ENCODE data around the gene TFF2. TPM values are rescaled to one million over a fixed set of nuclear protein-coding genes. Genes with fewer than 3 reads are reported as not detected.
A peak's percentile ranks its signal among the peaks of the same experiment; 100 is the strongest.

The TFF2 gene
- total and polyA plus RNA-seq, 2 of the 4 experiments (the other 2 are of a cell fraction): not detected

GRCh38 chr21:42336054-42336453 lies 14.7 kb downstream of the TFF2 start:
- intact Hi-C loops (cut with micrococcal nuclease) (no loop called here), in situ Hi-C loops (cut with MboI; ENCODE audit: low sequenced_read_pairs) (no loop called here), dilution Hi-C loops (cut with HindIII; ENCODE audit: low sequenced_read_pairs, unreplicated experiment) (no loop called here)
- Histone ChIP-seq H2BK5ac (ENCODE audit: low read depth, low read length, poor library complexity, severe bottlenecking) (no peak overlapping the region), H2AFZ (replicated peaks; ENCODE audit: low read length, poor library complexity) (no peak overlapping the region), H4K20me1 (ENCODE audit: insufficient read depth, low read length) (no peaks in the 10 kb centered on the region), H3K9ac (ENCODE audit: low read depth, low read length) (no peak overlapping the region), H2BK20ac (ENCODE audit: low read depth, low read length) (no peak overlapping the region), H4K5ac (ENCODE audit: low read depth, low read length) (no peak overlapping the region), H3K4me3 (ENCODE audit: insufficient read depth, low read depth, low read length) (no peak overlapping the region), H3K4me1 (ENCODE audit: control insufficient read depth, insufficient read depth, low read length) (no peaks in the 10 kb centered on the region; the same call in 1 of the 2 replicates), H3K79me1 (ENCODE audit: low read depth in 1 of 2, low read length in 2 of 2) (no peaks in the 10 kb centered on the region), H3K4me2 (ENCODE audit: low read depth, low read length) (peak overlapping the region; percentile 1), H3K27me3 (ENCODE audit: control insufficient read depth, insufficient read depth, low read length) (peaks cover 19% of the 10 kb centered on the region; the same call in 1 of the 2 replicates), H4K91ac (ENCODE audit: insufficient read depth, low read depth, low read length) (no peak overlapping the region), H3K56ac (ENCODE audit: extremely low read depth, insufficient read depth, low read length) (no peak overlapping the region), H3K14ac (replicated peaks; ENCODE audit: low read depth, low read length) (no peak overlapping the region), H3K9me3 (ENCODE audit: control insufficient read depth, insufficient read depth, low read length) (no peaks in the 10 kb centered on the region; the same call in 1 of the 2 replicates), H3K18ac (ENCODE audit: low read depth, low read length) (no peak overlapping the region), H2BK15ac (ENCODE audit: low read depth, low read length) (no peak overlapping the region), H2AK9ac (replicated peaks; ENCODE audit: low read depth, low read length, poor library complexity) (no peak overlapping the region), H3K23ac (ENCODE audit: low read depth, low read length) (no peak overlapping the region), H3K9me1 (ENCODE audit: insufficient read depth, low read length) (no peaks in the 10 kb centered on the region), H2AK5ac (ENCODE audit: low read depth, low read length) (no peak overlapping the region), H3K27ac (ENCODE audit: insufficient read depth, low read length) (no peak overlapping the region), H3K36me3 (ENCODE audit: control insufficient read depth, insufficient read depth, low read length) (no peaks in the 10 kb centered on the region), H2BK120ac (ENCODE audit: low read depth, low read length) (no peak overlapping the region), H3K4ac (ENCODE audit: low read depth, low read length) (no peak overlapping the region), H4K8ac (ENCODE audit: low read depth in 2 of 2, low read length in 2 of 2) (no peak overlapping the region)
- 0% methylated on average over 6 of the region's 10 CpGs; no CpG with 5 or more reads in 1 of the 2 experiments for WGBS, 2 experiments (ENCODE audit: extremely low coverage in 2 of 2, insufficient read length in 1 of 2)
- no peak; the same call in 1 of the 2 replicates for ATAC-seq (ENCODE audit: low read depth)
- TF ChIP-seq CHD1 (IDR thresholded peaks at IDR 0.05; ENCODE audit: low read depth, low read length): no peak
- TF ChIP-seq MXI1 (IDR thresholded peaks at IDR 0.05; ENCODE audit: borderline replicate concordance, low read depth, low read length): no peak
- TF ChIP-seq RCOR1 (IDR thresholded peaks at IDR 0.05; ENCODE audit: insufficient replicate concordance, low read length): no peak
- TF ChIP-seq, protein P1, sequence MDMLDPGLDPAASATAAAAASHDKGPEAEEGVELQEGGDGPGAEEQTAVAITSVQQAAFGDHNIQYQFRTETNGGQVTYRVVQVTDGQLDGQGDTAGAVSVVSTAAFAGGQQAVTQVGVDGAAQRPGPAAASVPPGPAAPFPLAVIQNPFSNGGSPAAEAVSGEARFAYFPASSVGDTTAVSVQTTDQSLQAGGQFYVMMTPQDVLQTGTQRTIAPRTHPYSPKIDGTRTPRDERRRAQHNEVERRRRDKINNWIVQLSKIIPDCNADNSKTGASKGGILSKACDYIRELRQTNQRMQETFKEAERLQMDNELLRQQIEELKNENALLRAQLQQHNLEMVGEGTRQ (IDR thresholded peaks at IDR 0.05; ENCODE audit: low read depth, low read length): no peak
- TF ChIP-seq RFX5 (IDR thresholded peaks at IDR 0.05; ENCODE audit: low read depth, low read length): no peak
- TF ChIP-seq NFE2L2 (IDR thresholded peaks at IDR 0.05; ENCODE audit: low read depth, low read length): no peak
- TF ChIP-seq MAZ (IDR thresholded peaks at IDR 0.05; ENCODE audit: borderline replicate concordance, low read depth, low read length): no peak
- no peak for TF ChIP-seq BHLHE40 (IDR thresholded peaks at IDR 0.05; ENCODE audit: low read depth, low read length)
- TF ChIP-seq FOS (IDR thresholded peaks at IDR 0.05; ENCODE audit: low read depth, low read length): no peak
- TF ChIP-seq POLR2A (IDR thresholded peaks at IDR 0.05; ENCODE audit: low read depth, low read length): no peak
- no peak for TF ChIP-seq RAD21 (IDR thresholded peaks at IDR 0.05; ENCODE audit: low read length)
- TF ChIP-seq, protein P2, sequence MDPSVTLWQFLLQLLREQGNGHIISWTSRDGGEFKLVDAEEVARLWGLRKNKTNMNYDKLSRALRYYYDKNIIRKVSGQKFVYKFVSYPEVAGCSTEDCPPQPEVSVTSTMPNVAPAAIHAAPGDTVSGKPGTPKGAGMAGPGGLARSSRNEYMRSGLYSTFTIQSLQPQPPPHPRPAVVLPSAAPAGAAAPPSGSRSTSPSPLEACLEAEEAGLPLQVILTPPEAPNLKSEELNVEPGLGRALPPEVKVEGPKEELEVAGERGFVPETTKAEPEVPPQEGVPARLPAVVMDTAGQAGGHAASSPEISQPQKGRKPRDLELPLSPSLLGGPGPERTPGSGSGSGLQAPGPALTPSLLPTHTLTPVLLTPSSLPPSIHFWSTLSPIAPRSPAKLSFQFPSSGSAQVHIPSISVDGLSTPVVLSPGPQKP (IDR thresholded peaks at IDR 0.05; ENCODE audit: borderline replicate concordance, low read depth, low read length): no peak
- peak; percentile 19 for DNase-seq
- no TSS peak for BruUV-seq (replicated peaks)
- CTCF ChIA-PET: interaction anchor here (1.3 kb wide), 1 partner anchor 10 kb away, joined by 3 read pairs; no protein-coding TSS in a partner anchor
- POLR2A ChIA-PET (ENCODE audit: unreplicated experiment): no interaction called here
